ENCODE results near the gene MTCH1. TPM values are rescaled to one million over a fixed set of nuclear protein-coding genes. Genes with fewer than 3 reads are reported as not detected.
A peak's percentile ranks its signal among the peaks of the same experiment; 100 is the strongest.

Gene MTCH1
- total and polyA plus RNA-seq, 9 of the 15 experiments (the other 6 are each of a cell fraction or from before 2014, with no cell fraction given) = 7.9 to 161 (median 118) TPM

GRCh38 chr6:37013516-37014491 is 27.8 kb upstream of the MTCH1 start:
- DNase-seq (ENCODE audit: extremely low read depth in 1 of 4, low spot score in 3 of 4) (no peak), ATAC-seq (no peak), FAIRE-seq (no peak)
- no peaks in the 10 kb centered on the region for H3K79me2 ChIP-seq (ENCODE audit: control insufficient read depth, insufficient read depth, low read length)
- BruUV-seq (replicated peaks) = no TSS peak
- POLR2A ChIA-PET = interaction anchor here (1.0 to 1.2 kb wide), 2 partner anchors 8 to 12 kb away, joined by 3 to 8 read pairs; partner anchors contain the start of gene FGD2
- H4K20me1 ChIP-seq (replicated peaks; ENCODE audit: control insufficient read depth, insufficient read depth, low read length) = peaks cover 4% of the 10 kb centered on the region; the same call in 1 of the 2 replicates
- H3K27ac ChIP-seq (ENCODE audit: extremely low read depth, low read depth, low read length) = no peak overlapping the region
- TF ChIP-seq ZNF23 (CRISPR knock-in tag; IDR thresholded peaks at IDR 0.05) (no peak), ADNP (tag; IDR thresholded peaks at IDR 0.05) (0 out of 2 replicates have a peak, but pooled peaks have one; percentile 21), ZFP36 (IDR thresholded peaks at IDR 0.05; ENCODE audit: low read depth, low read length, partially characterized antibody) (peak; percentile 67), NONO (IDR thresholded peaks at IDR 0.05; ENCODE audit: low read depth in 2 of 2, low read length in 1 of 2) (no peak), KDM1A (IDR thresholded peaks at IDR 0.05) (peak in 1 of 2 experiments; percentile 32; a peak in 2 of 4 replicates), RBBP5 (IDR thresholded peaks at IDR 0.05; ENCODE audit: borderline replicate concordance, insufficient read depth, low read length, poor library complexity, severe bottlenecking) (no peak), ZNF124 (CRISPR knock-in tag; IDR thresholded peaks at IDR 0.05) (no peak), RBM25 (IDR thresholded peaks at IDR 0.05; ENCODE audit: low read depth, low read length, severe bottlenecking) (peak; percentile 51)
- intact Hi-C loops (cut with micrococcal nuclease) = loop anchor here (10.0 kb wide), 1 partner anchor 99 kb away; no protein-coding TSS in a partner anchor
- H3K9me3 ChIP-seq (replicated peaks; ENCODE audit: control insufficient read depth, insufficient read depth, low read depth, low read length) = no peaks in the 10 kb centered on the region
- H3K9ac ChIP-seq (ENCODE audit: insufficient read depth in 1 of 2, low read depth in 2 of 2, low read length in 2 of 2) = peak overlapping the region in 1 of 2 experiments; percentile 46; a peak in 2 of 4 replicates
- peaks cover 8 to 20% of the 10 kb centered on the region in 2 experiments; a peak in 4 of 5 replicates for H3K27me3 ChIP-seq (ENCODE audit: control insufficient read depth in 2 of 2, insufficient read depth in 2 of 2, low read length in 2 of 2)
- H2AFZ ChIP-seq (ENCODE audit: low read depth, low read length) = no peak overlapping the region
- H3K4me1 ChIP-seq (replicated peaks in 1 of 2; ENCODE audit: control insufficient read depth in 2 of 2, insufficient read depth in 2 of 2, low read length in 2 of 2) = peaks cover 9 to 12% of the 10 kb centered on the region in 2 experiments
- CTCF ChIA-PET (ENCODE audit: low intra/inter-chr PET ratio) = interaction anchor here (0.8 kb wide), 1 partner anchor 248 kb away, joined by 3 read pairs; no protein-coding TSS in a partner anchor
- H3K4me2 ChIP-seq (ENCODE audit: insufficient read depth, low read length) = no peak overlapping the region
- WGBS (ENCODE audit: insufficient coverage, low coverage, missing lambda C conversion rate) = 28% methylated on average over 21 of the region's 21 CpGs
- peaks cover 3% of the 10 kb centered on the region for H3K9me1 ChIP-seq (ENCODE audit: control insufficient read depth, insufficient read depth, low read length)
- no peak overlapping the region for H3K4me3 ChIP-seq
- no peaks in the 10 kb centered on the region for H3K36me3 ChIP-seq (ENCODE audit: control insufficient read depth, insufficient read depth, low read length)
- in situ Hi-C loops (cut with MboI) = loop anchor here (25.0 kb wide), 1 partner anchor 1473 kb away; no protein-coding TSS in a partner anchor
